GM06990 (cell line): Measurements from ENCODE around the gene KMT2C.

Experiments
- DNase-seq: peaks from one replicate; pipeline ENCODE4 v3.0.0-alpha.2; 2011; ENCODE audit not compliant: insufficient read length; ENCODE audit errors: extremely low read depth
- H3K27me3 ChIP-seq: replicated peaks from 2 replicates; pipeline ENCODE4 v1.6.0; 2011; ENCODE audit warnings: low read length; ENCODE audit not compliant: control insufficient read depth, insufficient read depth
- H3K36me3 ChIP-seq: 2 replicates; pipeline ENCODE4 v1.5.1; 2011; ENCODE audit warnings: low read length; ENCODE audit not compliant: control insufficient read depth, insufficient read depth
- H3K4me3 ChIP-seq: replicated peaks from 2 replicates; pipeline ENCODE4 v1.5.1; 2011; ENCODE audit warnings: low read depth, mild to moderate bottlenecking, control low read depth, low read length
- CTCF ChIP-seq: IDR thresholded peaks from 2 replicates; pipeline ENCODE4 v1.5.1; 2011; ENCODE audit warnings: low read length, control low read depth, mild to moderate bottlenecking, inconsistent platforms; ENCODE audit not compliant: insufficient read depth, poor library complexity, severe bottlenecking

KMT2C gene

DNA sequence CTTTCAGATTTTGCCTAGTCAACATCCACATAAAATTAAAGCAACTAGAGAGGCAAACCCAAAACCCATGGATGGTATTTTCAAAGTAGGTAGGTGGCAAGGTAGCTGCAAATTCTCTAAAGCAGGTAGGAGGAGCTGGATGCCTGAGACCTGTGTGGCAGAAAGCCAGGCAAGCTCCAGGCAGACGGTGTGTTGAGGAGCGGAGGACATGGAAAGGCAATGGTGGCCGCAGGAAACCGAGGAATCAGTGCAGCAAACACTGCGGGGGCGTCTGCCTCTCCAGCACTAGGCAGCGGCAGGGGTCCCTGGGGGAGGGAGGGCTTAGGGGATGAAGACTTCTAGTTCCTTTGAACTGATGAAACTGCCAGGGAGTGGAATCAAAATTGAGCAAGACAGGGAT, 309.1 kb downstream of the KMT2C start:
- TF ChIP-seq CTCF = no peak
- Histone ChIP-seq H3K36me3 (peaks cover 27% of the 10 kb centered on the region), H3K27me3 (no peaks in the 10 kb centered on the region), H3K4me3 (no peak overlapping the region)
- no peak for DNase-seq

DNA sequence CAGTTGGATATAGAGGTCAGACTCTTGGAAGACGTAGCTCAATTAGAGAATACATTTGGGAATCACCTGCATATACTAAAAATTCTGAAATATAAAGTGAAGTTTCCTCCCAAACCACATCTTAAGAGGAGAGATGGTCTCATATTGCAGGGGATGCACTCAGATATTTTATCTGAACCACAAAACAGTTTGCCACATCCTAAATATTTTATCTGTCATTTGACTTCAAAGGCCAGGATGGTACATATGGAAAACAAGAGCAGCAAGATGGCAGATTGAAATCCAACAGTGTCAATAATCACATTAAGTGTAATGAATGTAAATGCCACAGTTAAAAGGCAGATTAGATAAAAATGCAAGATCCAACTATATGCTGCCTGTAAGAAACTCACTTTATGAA, 313.3 kb downstream of the KMT2C start:
- DNase-seq = no peak
- H3K27me3 ChIP-seq = no peaks in the 10 kb centered on the region
- H3K36me3 ChIP-seq = peaks cover 33% of the 10 kb centered on the region
- no peak for TF ChIP-seq CTCF
- no peak overlapping the region for H3K4me3 ChIP-seq

DNA sequence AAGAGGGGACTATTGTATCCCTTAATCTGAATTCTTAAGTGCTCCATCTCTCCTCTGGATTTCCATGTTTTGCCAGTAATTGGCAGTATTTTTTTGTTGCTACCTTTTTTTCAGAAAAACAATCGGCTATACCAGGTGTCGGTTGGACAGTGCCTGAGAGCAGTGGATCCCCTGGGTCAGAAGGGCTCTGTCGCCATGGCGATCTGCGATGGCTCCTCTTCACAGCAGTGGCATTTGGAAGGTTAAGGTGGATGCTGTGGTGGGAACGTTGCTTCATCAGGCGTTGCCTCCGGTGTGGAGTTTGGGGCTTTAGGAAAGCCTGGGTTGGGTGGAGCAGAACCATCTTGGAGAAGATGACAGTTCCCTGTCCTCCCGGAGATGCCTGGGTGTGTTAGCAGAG, 314.4 kb downstream of the KMT2C start:
- DNase-seq = no peak
- Histone ChIP-seq H3K27me3 (no peaks in the 10 kb centered on the region), H3K4me3 (no peak overlapping the region), H3K36me3 (peaks cover 32% of the 10 kb centered on the region)
- no peak for TF ChIP-seq CTCF

- Histone ChIP-seq H3K4me3 (no peak overlapping the region), H3K36me3 (peaks cover 30% of the 10 kb centered on the region), H3K27me3 (no peaks in the 10 kb centered on the region)
- no peak for DNase-seq
- TF ChIP-seq CTCF = no peak
Observed at GRCh38 chr7:152120776-152121175, 315.0 kb downstream of the KMT2C start.

DNA sequence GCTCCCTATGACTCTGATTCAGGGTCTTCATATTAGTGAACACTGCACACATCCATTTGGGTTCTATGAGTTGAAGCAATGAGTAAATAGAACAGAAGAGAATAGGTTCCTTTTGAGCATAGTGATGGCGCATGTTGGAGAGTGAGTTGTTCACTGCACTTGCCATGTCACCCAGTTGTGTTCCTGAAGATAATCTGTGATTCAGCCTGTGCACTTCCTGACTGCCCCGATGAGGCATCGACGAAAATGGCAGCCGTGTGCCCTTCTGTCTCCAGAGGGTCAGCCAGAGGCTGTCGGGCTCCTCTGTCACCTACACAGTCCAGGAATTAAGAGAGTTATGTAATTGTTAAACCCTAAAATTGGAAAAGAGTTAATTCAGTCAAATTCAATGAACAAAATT, 315.6 kb downstream of the KMT2C start:
- DNase-seq = no peak
- Histone ChIP-seq H3K36me3 (peaks cover 30% of the 10 kb centered on the region), H3K27me3 (no peaks in the 10 kb centered on the region), H3K4me3 (no peak overlapping the region)
- TF ChIP-seq CTCF = no peak

- Histone ChIP-seq H3K4me3 (no peak overlapping the region), H3K27me3 (no peaks in the 10 kb centered on the region), H3K36me3 (peaks cover 28% of the 10 kb centered on the region)
- no peak for DNase-seq
- TF ChIP-seq CTCF = no peak
Observed at GRCh38 chr7:152117356-152117755, 318.4 kb downstream of the KMT2C start.
